Adipocyte (in vitro differentiated cells): ENCODE measurements around the gene RIMS1.
A peak's percentile ranks its signal among the peaks of the same experiment; 100 is the strongest.
"Not testable (repeated sequence)": the region's sequence is repeated elsewhere in the genome, so short reads cannot be mapped to it uniquely, and the experiment has no call there.

Source experiments
- DNase-seq: peaks from one replicate; pipeline ENCODE4 v3.0.0-alpha.2; 2015; ENCODE audit warnings: low read depth
- H3K27me3 ChIP-seq: replicated peaks from 2 replicates; pipeline ENCODE4 v1.7.0; 2013; ENCODE audit warnings: mild to moderate bottlenecking, low read length, moderate library complexity; ENCODE audit not compliant: control insufficient read depth, insufficient read depth
- H3K36me3 ChIP-seq: 2 replicates; pipeline ENCODE4 v1.7.0; 2013; ENCODE audit warnings: low read length, mild to moderate bottlenecking, moderate library complexity; ENCODE audit not compliant: control insufficient read depth, insufficient read depth, severe bottlenecking
- H3K4me1 ChIP-seq: 2 replicates; pipeline ENCODE4 v1.7.0; 2013; ENCODE audit warnings: mild to moderate bottlenecking, low read length, moderate library complexity; ENCODE audit not compliant: control insufficient read depth, insufficient read depth
- H3K4me3 ChIP-seq: 2 replicates; pipeline ENCODE4 v1.7.0; 2013; ENCODE audit warnings: mild to moderate bottlenecking, low read length, moderate library complexity
- H3K9ac ChIP-seq: 2 replicates; pipeline ENCODE4 v1.7.0; 2013; ENCODE audit warnings: mild to moderate bottlenecking, low read length, moderate library complexity
- H3K9me3 ChIP-seq: 2 replicates; pipeline ENCODE4 v1.7.0; 2013; ENCODE audit warnings: mild to moderate bottlenecking, low read length, moderate library complexity; ENCODE audit not compliant: control insufficient read depth

RIMS1 gene

GRCh38 chr6:72287801-72288200 lies 401.5 kb downstream of the RIMS1 start:
- H3K27me3 ChIP-seq, result no peaks in the 10 kb centered on the region
- H3K4me1 ChIP-seq, result no peaks in the 10 kb centered on the region
- no peak overlapping the region for H3K9ac ChIP-seq
- no peak overlapping the region for H3K4me3 ChIP-seq
- no peaks in the 10 kb centered on the region for H3K36me3 ChIP-seq
- DNase-seq, result peak; percentile 65
- no peaks in the 10 kb centered on the region for H3K9me3 ChIP-seq

- Histone ChIP-seq H3K4me3 (no peak overlapping the region), H3K36me3 (no peaks in the 10 kb centered on the region), H3K9ac (no peak overlapping the region), H3K4me1 (no peaks in the 10 kb centered on the region), H3K27me3 (no peaks in the 10 kb centered on the region), H3K9me3 (no peaks in the 10 kb centered on the region)
- no peak for DNase-seq
Measured at GRCh38 chr6:72288592-72288991, 402.2 kb downstream of the RIMS1 start.

GRCh38 chr6:72290620-72291019 lies 404.3 kb downstream of the RIMS1 start:
- H3K9me3 ChIP-seq, result no peaks in the 10 kb centered on the region
- no peaks in the 10 kb centered on the region for H3K27me3 ChIP-seq
- no peaks in the 10 kb centered on the region for H3K36me3 ChIP-seq
- no peak overlapping the region for H3K9ac ChIP-seq
- H3K4me1 ChIP-seq, result no peaks in the 10 kb centered on the region
- DNase-seq, result no peak
- H3K4me3 ChIP-seq, result no peak overlapping the region

GRCh38 chr6:72296375-72296774 lies 410.0 kb downstream of the RIMS1 start:
- no peaks in the 10 kb centered on the region for H3K36me3 ChIP-seq
- H3K4me3 ChIP-seq, result no peak overlapping the region
- H3K4me1 ChIP-seq, result no peaks in the 10 kb centered on the region
- DNase-seq, result no peak
- H3K27me3 ChIP-seq, result no peaks in the 10 kb centered on the region
- H3K9me3 ChIP-seq, result no peaks in the 10 kb centered on the region
- no peak overlapping the region for H3K9ac ChIP-seq

- no peak for DNase-seq
- Histone ChIP-seq H3K4me1 (no peaks in the 10 kb centered on the region), H3K36me3 (peaks cover 2% of the 10 kb centered on the region), H3K27me3 (no peaks in the 10 kb centered on the region), H3K4me3 (no peak overlapping the region), H3K9me3 (no peaks in the 10 kb centered on the region), H3K9ac (no peak overlapping the region)
Measured at GRCh38 chr6:72305971-72306370, 419.6 kb downstream of the RIMS1 start.

- Histone ChIP-seq H3K9ac (no peak overlapping the region), H3K4me1 (peaks cover 4% of the 10 kb centered on the region), H3K36me3 (no peaks in the 10 kb centered on the region), H3K4me3 (no peak overlapping the region), H3K9me3 (no peaks in the 10 kb centered on the region), H3K27me3 (no peaks in the 10 kb centered on the region)
- no peak for DNase-seq
Measured at GRCh38 chr6:72316675-72317380, 430.5 kb downstream of the RIMS1 start.

GRCh38 chr6:72321788-72322187 lies 435.4 kb downstream of the RIMS1 start:
- Histone ChIP-seq H3K4me1 (peaks cover 18% of the 10 kb centered on the region), H3K36me3 (no peaks in the 10 kb centered on the region), H3K27me3 (no peaks in the 10 kb centered on the region), H3K9ac (no peak overlapping the region), H3K9me3 (no peaks in the 10 kb centered on the region), H3K4me3 (no peak overlapping the region)
- DNase-seq, result peak; percentile 77

GRCh38 chr6:72322771-72323170 lies 436.4 kb downstream of the RIMS1 start:
- DNase-seq, result peak; percentile 45

GRCh38 chr6:72324591-72324990 lies 438.2 kb downstream of the RIMS1 start:
- Histone ChIP-seq H3K4me1 (peaks cover 18% of the 10 kb centered on the region), H3K4me3 (no peak overlapping the region), H3K9ac (no peak overlapping the region), H3K27me3 (no peaks in the 10 kb centered on the region), H3K36me3 (no peaks in the 10 kb centered on the region), H3K9me3 (no peaks in the 10 kb centered on the region)
- DNase-seq, result no peak

More at GRCh38 chr6:72322771-72323170, 436.4 kb downstream of the RIMS1 start:
- Histone ChIP-seq H3K9ac (no peak overlapping the region), H3K9me3 (no peaks in the 10 kb centered on the region), H3K36me3 (no peaks in the 10 kb centered on the region), H3K4me3 (no peak overlapping the region), H3K27me3 (no peaks in the 10 kb centered on the region), H3K4me1 (peaks cover 18% of the 10 kb centered on the region)

- no peak overlapping the region for H3K9ac ChIP-seq
- H3K9me3 ChIP-seq, result no peaks in the 10 kb centered on the region
- H3K4me1 ChIP-seq, result peaks cover 4% of the 10 kb centered on the region
- H3K27me3 ChIP-seq, result no peaks in the 10 kb centered on the region
- H3K36me3 ChIP-seq, result no peaks in the 10 kb centered on the region
- peak; percentile 27 for DNase-seq
- H3K4me3 ChIP-seq, result no peak overlapping the region
Measured at GRCh38 chr6:72328775-72329174, 442.4 kb downstream of the RIMS1 start.

GRCh38 chr6:72335203-72335602 lies 448.9 kb downstream of the RIMS1 start:
- not testable (repeated sequence) for H3K9me3 ChIP-seq, H3K9ac ChIP-seq, H3K4me3 ChIP-seq, H3K4me1 ChIP-seq, H3K36me3 ChIP-seq, H3K27me3 ChIP-seq, DNase-seq

- Histone ChIP-seq H3K9me3 (no peaks in the 10 kb centered on the region), H3K36me3 (no peaks in the 10 kb centered on the region), H3K4me1 (peaks cover 9% of the 10 kb centered on the region), H3K9ac (no peak overlapping the region), H3K4me3 (no peak overlapping the region), H3K27me3 (no peaks in the 10 kb centered on the region)
- peak; percentile 59 for DNase-seq
Measured at GRCh38 chr6:72348926-72349325, 462.6 kb downstream of the RIMS1 start.
